Heart left ventricle (tissue), 13 donors: ENCODE data around the gene EFCC1.

Experiments
- POLR2A ChIP-seq, 2 donors: fragments of 450-650 bp; IDR thresholded peaks; one replicate each; pipeline ENCODE4 v1.6.1; 2017; ENCODE audit warnings: antibody characterized with exemption in 2 of 2, mild to moderate bottlenecking in 2 of 2, moderate library complexity in 2 of 2
- TF ChIP-seq, protein P1 (sequence below), 12 donors: fragments of 200-600 bp; sonication (generic) in 4 of 12; IDR thresholded peaks; one replicate each; pipeline versions ENCODE4 v1.5.0 to v1.8.0; 2018 to 2022; ENCODE audit warnings: antibody characterized with exemption in 12 of 12, mild to moderate bottlenecking in 5 of 12
- donor health status: ischemic (EF 13 %, LVEDD 7.1; RV severe dilation, severe dysfunction).
- donor health status: DM: no; HTN: yes; CAD: no.
- donor health status: DM: no; HTN: no; CAD: no.
- donor health status: ischemic (EF 25% LVEDD 6.9; RV normal size, moderate dysfunction).
- donor health status: ischemic (EF 25% LVEDD 5.7; RV mildly dilated, moderate dysfunction).
- donor health status: ischemic (EF 35%, LVEDD 5.7; RV mildly dilated, moderate dysfunction).
- donor health status: nonischemic (EF 11% LVEDD 7.7; RV severe dilation, severe dysfunction).
- donor health status: DM: yes; HTN: yes; CAD: no.
- donor health status: PGD.
- donor health status: ischemic (EF 29% LVEDD 5.4; RV normal size, mild dysfunction).
- donor health status: nonischemic (EF 23%, LVEDD 6.1; RV moderate dilation, normal function).

- TF ChIP-seq, protein P1, sequence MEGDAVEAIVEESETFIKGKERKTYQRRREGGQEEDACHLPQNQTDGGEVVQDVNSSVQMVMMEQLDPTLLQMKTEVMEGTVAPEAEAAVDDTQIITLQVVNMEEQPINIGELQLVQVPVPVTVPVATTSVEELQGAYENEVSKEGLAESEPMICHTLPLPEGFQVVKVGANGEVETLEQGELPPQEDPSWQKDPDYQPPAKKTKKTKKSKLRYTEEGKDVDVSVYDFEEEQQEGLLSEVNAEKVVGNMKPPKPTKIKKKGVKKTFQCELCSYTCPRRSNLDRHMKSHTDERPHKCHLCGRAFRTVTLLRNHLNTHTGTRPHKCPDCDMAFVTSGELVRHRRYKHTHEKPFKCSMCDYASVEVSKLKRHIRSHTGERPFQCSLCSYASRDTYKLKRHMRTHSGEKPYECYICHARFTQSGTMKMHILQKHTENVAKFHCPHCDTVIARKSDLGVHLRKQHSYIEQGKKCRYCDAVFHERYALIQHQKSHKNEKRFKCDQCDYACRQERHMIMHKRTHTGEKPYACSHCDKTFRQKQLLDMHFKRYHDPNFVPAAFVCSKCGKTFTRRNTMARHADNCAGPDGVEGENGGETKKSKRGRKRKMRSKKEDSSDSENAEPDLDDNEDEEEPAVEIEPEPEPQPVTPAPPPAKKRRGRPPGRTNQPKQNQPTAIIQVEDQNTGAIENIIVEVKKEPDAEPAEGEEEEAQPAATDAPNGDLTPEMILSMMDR (IDR thresholded peaks at IDR 0.05), result no peak
- no peak for TF ChIP-seq POLR2A (IDR thresholded peaks at IDR 0.05)
These were observed 2.0 kb upstream of the EFCC1 start for GRCh38 chr3:128999102-128999501.
